Stimulated activated CD8-positive, alpha-beta memory T cell treated with anti-CD3 and anti-CD28 coated beads, Interleukin-4, amount 100 ng/mL, for 4 hours (primary cell): ENCODE data around the gene IFI6.
A peak's percentile ranks its signal among the peaks of the same experiment; 100 is the strongest.

Experiments
- DNase-seq, 2 donors: peaks; one replicate each; pipeline ENCODE4 v3.0.0-alpha.2; 2020; ENCODE audit warnings: low read depth in 2 of 2, low spot score in 1 of 2

Gene IFI6

DNA sequence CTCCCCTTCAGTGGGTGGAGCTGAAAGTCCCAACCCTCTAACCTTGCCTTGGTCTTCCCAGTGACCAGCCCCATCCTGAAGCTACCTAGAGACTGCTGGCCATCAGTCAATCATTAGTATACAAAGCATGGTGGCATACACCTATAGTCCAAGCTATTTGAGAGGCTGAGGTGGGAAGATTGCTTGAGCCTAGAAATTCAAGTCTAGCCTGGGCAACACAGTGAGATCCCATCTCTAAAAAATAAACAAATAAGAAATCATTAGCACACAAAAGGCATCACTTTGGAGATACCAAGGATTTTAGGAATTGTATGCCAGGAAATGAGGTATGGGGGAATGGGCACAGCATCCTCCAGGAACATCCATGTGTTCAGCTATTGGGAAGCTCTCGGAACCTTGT is 4.4 kb upstream of the IFI6 start:
- no peak for DNase-seq

DNA sequence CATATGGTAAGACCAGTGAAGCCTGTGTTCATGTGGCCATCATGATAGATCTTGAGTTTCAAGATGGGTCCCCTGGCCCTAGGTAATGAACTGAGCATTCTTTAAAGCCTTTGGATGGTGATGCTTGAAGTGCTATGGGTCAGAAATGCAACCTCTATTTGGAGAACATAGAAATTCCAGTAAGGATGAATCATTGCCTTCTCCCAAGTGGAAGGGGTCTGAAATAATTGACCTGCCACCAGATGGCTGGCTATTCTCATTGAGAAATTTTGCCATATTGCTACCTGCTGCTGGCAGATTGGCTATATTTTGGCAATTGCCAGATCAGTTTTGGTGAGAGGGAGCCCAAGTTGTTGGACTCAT is 739 bp upstream of the IFI6 start:
- DNase-seq: no peak

GRCh38 chr1:27669876-27670275 is 2.1 kb downstream of the IFI6 start:
- DNase-seq: no peak

- DNase-seq: peak; percentile 72 to 85
Measured at GRCh38 chr1:27668808-27669723, 2.9 kb downstream of the IFI6 start.

- DNase-seq: no peak
Measured at GRCh38 chr1:27668121-27668807, 3.7 kb downstream of the IFI6 start.

GRCh38 chr1:27666791-27667254 is 5.2 kb downstream of the IFI6 start:
- no peak for DNase-seq

GRCh38 chr1:27666294-27666693 is 5.7 kb downstream of the IFI6 start:
- DNase-seq: no peak

- no peak for DNase-seq
Measured at GRCh38 chr1:27665016-27665651, 6.9 kb downstream of the IFI6 start.

DNA sequence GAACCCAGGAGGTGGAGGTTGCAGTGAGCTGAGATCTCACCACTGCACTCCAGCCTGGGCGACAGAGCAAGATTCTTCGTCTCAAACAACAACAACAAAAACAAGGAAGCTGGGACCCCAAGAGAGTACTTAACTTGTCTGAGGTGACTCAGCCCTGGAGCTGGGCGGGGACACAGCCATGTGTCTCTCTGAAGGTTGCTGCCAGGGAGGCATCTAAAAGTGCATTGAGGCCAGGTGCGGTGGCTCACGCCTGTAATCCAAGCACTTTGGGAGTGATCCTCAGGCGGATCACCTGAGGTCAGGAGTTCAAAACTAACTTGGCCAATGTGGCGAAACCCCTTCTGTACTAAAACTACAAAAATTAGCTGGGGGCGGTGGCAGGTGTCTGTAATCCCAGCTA is 7.7 kb downstream of the IFI6 start:
- DNase-seq: no peak

DNA sequence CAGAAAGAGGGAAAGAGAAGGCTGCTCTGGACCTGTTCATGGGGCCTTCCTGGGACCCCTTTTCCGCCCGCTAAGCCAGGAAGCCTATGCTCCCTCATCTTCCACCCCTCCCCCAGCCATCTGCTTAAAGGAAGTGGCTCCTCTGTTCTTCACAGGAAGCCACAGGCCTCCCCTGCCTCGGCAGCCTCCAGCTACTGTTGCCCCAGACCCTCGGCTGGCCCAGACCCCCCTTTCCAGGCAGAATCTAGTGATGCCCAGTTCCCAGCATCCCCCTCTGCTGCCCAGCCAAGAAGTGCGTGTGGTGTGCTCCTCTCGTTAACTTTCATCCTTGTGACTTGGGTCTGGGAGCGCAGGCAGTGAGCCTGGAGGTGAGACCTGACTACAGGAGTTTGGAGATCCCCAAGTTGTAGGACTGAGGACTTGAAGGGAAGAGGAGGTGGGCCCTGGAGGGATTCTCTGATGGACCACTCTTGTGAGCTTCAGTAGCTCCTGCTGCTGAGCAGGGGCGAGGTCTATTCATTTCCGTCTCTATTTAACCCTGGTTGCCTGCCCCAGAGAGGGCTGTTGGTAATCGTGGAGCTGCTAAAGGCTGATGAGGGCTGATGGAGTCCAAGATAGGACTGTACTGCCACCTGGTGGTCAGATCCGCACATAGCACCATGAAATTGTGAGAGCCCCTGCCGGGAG is 9.1 kb downstream of the IFI6 start:
- peak; percentile 76 to 96 for DNase-seq

DNA sequence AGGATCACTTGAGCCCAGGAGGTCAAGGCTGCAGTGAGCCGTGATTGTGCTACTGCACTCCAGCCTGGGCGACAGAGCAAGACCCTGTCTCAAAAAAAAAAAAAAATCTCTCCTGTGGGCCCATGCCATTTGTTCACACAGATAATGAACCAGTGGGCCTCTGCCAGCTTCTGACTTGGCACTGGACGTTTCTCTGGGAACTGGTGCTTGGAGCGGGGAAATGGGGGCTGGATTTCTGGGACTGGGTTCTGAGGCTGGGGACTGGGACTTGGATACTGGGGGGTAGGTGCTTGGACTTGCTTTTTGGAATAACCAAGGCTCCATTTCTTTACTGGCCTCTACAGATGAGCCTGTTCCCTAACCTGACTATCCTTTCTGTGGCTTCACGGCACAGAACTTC is 9.7 kb downstream of the IFI6 start:
- no peak for DNase-seq

GRCh38 chr1:27661412-27662075 is 10.4 kb downstream of the IFI6 start:
- DNase-seq: no peak

DNA sequence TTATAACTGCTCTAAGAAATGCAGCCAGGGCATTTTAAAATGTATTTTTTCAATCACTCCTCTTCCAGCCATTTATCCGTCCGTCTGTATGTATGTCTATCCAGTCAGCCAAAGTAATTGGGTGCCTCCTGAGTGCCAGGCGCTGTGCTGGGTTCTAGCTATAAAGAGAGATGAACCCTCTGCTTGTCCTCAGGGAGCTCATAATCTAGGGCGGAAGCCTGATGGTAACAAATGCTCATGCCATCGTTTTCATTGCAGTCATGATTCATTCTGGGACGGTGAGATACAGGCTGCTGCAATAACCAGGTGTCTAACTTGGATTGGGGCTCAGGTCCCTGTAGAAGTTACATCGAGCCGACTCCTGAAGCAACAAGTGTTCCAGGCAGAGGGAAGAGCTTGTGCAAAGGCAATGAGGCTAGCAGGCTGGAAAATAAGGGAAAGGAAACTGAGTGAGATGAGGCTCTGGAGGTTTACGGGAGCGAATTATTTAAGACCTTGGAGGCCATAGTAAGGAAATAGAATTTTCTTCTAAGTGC is 11.6 kb downstream of the IFI6 start:
- DNase-seq: no peak

GRCh38 chr1:27659497-27660299 is 12.3 kb downstream of the IFI6 start:
- peak; percentile 60 to 71 for DNase-seq

DNA sequence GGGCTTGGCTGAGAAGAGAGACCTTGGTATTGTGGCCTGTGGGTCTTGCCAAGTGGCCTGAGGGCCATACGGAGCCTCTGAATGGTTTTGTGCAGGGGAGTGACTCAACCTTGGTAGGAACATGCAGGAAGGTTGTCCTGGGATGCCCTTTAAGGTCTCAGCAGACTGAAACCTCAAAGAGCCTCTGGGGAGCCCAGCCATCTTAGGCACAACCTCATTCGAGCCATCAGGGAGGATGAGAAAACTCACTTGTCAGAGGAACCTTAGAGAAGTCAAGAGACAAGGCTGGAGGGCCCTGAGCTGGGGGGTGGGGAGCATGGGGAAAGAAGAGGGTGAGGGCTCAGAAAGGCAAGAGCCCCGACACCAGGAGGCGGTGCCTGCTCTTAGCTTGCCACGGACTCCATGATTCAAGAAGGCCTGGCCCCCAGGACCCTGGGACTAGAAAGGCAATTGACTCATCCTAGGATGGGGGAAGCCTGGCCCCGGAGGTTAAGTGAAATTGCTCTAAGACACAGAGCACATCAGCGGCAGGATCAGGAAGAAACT is 13.0 kb downstream of the IFI6 start:
- DNase-seq: no peak

GRCh38 chr1:27656157-27656893 is 15.7 kb downstream of the IFI6 start:
- DNase-seq: no peak

DNA sequence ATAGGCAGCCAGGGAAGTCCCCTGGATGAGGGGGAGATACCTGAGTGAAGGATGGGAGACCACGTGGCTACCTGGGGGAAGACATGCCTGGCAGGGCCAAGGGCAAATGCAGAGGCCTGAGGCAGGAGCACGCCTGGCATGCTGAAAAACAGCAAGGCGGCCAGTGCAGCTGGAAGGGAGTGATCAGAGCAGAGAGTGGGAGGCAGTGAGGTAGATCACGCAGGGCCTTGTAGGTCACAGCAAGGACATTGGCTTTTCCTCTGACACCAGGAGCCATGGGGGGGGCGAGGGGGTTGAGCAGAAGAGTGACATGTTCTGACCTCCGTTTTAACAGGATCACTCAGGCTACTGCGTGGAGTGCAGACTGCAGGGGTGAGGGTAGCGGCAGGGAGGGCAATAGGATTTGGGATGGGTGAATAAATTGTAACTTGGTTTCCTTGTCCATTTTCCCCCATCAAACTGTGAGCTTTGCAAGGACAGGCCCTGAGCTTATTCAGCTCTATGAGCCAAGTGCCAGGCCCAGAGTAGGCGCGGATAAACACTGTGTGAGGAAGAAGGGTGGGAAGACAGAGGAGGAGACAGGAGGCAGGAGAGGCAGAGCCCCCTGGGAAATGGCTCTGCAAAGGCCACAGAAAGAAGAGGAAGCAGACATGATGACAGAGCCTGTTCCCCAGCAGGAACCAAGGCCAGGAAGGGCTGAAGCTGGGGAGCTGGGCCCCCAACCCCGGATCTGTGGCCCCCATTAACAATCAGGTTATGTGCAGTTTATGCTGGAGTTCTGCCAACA is 16.6 kb downstream of the IFI6 start:
- DNase-seq: no peak
